Stimulated activated CD4-positive, alpha-beta T cell treated with anti-CD3 and anti-CD28 coated beads, Interleukin-1b, Interleukin-23, amount 100 ng/mL, for 48 hours (primary cell): ENCODE data around the gene TNRC6A.
"Not testable (repeated sequence)": the region's sequence is repeated elsewhere in the genome, so short reads cannot be mapped to it uniquely, and the experiment has no call there.

Experiments
- DNase-seq: peaks from one replicate; pipeline ENCODE4 v3.0.0-alpha.2; 2020

The TNRC6A gene

DNA sequence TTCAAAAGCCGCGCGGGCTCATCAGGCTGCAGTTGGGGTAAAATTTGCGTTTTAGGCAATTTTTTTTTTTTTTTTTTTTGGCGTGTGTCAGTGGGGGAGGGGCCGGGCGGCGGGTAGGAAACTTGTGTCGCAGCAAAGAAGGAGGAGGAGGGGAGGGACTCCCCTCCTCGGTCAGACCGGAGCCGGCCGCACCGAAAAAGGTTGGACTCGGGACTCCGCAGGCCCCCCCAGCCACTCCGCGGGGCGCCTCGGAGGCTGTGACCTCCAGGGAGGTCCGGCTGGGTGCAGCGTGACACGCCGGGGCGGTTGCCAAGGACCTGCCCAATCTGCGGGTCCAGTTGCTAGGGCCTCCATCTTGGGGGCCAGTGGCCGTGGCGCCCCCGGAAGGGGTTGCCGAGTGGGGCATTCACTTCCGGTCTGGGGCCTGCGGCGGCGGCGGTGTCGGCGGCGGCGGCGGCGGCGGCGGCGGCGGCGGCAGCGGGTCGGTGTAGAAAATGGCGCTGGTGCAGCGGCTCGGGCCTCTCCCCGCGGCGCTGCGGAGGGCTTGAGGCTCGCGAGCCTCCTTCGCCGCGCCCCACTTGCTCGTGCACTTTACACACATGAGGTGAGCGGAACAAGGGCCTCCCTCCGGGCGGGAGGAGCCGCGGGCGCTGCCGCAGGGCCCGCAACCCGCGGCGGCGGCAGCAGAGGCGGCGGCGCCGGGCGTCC, at the start of gene TNRC6A:
Gene TNRC6A (plus strand): TSS at position 409 of the 708 bp plus-strand sequence. CDS start 191 bp downstream, at position 600.
- DNase-seq, result peak; percentile 85

DNA sequence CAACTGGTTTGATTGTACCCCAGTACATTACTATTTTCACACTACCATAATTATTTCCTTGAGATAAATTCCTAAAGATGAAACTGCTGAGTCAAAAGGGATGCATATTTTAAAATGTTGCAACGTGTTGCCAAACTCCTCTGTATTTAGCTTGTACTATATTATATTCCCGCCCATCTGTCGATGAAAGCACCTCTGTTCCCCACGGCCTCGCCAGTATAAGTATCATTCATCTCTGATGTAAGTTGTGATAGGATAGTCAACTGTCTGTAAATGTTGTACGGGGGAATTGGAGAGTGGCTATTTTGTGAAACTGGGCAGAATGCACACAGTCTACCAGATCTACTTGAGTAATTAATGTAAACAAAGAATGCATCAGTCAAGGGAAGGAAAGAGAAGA, 47.7 kb upstream of the TNRC6A start:
- no peak for DNase-seq

DNA sequence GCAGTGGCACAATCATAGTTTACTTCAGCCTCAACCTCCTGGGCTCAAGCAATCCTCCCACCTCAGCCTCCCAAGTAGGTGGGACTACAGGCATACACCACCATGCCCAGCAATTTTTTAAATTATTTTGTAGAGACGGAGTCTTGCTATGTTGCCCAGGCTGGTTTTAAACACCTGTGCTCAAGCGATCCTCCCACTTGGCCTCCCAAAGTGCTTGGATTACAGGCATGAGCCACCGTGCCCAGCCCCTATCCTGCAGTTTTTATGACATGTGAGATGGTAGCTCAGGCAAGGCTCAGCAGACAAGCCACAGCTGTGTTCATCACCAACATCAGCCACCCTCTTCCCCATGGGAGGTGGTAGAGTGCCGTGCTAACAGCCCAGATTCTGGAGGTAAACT, 46.2 kb upstream of the TNRC6A start:
- DNase-seq, result no peak

DNA sequence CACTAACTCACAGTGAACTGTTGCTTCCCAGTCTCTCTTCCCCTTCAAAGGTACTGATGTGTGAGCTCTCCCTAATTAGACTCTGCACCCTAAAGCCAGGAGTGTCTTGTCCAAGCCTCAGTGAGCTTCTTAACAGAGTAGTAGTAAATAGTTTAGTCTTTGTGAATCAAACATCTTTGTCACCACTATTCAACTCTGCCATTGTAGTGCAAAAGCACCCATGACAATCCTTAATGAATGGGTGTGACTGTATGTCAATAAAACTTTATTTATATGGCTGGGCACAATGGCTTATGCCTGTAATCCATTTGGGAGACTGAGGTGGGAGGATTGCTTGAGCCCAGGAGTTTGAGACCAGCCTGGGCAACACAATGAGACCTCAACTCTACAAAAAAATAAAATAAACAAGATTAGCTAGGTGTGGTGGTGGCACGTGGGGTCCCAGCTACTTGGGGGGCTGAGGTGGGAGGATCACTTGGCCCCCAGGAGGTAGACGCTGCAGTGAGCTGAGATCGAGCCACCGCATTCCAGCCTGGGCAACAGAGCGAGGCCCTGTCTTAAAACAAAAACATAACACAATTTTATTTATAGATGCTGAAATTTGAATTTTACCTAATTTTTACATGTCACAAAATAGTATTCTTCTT, 45.5 kb upstream of the TNRC6A start:
- no peak for DNase-seq

DNA sequence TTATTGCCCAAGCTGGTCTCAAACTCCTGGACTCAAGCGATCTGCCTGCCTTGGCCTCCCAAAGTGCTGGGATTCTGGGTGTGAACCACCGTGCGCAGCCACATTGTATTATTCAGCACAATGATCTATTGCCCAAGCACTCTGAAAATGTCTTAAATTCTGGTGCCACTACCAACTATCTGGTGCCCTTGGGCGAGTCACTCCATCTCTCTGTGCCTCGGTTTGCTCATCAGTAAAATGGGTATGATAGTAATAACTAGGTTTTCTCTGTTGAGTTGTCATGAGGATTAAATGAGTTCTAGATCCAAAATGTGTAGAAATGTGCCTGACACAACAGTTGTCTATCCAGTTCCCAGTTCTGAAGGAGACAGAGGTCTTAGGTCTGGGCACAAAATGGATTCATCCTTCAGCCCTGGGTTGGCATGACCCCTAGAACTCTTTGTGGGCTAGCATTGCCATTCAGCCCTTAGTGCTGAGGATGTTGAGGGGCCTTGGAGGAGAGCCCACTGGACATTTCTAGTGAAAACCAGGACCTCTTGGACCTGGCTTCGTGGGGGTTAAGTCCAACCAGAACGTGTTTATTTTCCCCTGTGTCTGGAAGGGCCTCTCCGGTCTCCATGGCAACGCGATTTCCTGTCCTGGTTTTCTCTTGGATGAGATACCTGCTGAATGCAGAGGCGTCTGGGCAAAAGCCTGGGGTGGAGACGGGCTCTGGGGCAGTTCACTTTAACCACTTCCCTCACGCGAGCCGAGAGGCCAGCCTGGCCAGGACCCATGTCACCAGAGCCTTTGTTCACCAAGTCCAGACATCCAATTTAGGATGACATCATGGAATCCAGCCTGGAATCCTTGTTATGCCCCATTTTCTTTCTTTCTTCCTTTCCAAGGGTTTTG, 43.7 kb upstream of the TNRC6A start:
- no peak for DNase-seq

DNA sequence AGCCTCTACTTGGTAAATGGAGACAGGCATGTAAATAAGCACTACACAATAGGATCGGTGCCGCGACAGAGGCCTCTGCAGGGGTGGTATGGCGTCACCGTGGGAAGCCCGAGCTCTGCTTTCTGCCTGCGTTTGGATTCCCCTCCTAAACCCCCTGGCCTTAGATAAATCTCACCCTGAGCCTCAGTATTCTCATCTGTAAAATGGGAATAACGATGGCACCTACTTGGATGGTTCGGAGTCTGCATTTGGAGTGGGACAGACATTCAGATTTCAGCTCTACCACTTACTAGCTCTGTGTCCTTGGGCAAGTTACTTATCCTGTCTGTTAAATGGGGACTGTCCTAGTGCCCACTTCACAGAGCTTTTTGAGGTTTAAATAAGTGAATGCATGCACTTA, 42.8 kb upstream of the TNRC6A start:
- no peak for DNase-seq

DNA sequence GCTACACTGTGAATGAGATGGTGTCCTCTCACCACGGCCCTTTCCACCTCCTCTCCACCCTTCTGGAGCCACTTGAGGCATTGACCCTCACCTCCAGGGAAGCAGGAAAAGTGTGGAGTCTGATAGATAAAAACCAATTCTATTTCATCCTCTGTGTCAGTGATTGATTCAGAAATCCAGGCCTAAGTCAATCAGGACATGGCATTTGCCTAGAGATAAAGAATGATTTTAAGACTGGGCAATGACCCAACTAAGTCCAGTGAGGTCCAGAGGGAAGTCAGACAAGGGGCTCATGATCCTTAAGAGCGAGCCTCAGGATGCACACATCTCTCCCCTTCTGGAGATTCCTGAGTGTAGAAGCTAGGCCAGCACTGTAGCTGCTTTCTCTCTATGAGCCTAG, 41.1 kb upstream of the TNRC6A start:
- DNase-seq, result no peak

DNA sequence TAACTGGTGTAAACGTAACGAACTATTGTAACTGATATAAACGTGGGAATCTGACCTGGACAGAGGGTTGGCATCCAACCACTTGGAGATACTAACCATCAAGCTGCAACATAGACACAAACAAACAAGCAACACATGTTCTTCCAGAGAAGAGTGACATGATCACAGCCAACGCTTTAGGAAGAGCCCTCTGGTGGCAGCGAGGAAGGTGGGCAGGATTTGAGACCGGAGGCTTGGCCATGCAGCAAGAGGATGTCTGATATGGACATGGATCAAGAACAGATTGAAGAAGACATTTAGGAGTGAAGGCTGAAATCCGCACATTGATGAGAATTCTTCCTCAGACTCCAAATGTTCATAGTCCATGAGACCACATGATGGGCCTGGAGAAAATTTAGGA, 40.3 kb upstream of the TNRC6A start:
- no peak for DNase-seq

- DNase-seq, result no peak
Measured at GRCh38 chr16:24692854-24693253, 36.6 kb upstream of the TNRC6A start.

DNA sequence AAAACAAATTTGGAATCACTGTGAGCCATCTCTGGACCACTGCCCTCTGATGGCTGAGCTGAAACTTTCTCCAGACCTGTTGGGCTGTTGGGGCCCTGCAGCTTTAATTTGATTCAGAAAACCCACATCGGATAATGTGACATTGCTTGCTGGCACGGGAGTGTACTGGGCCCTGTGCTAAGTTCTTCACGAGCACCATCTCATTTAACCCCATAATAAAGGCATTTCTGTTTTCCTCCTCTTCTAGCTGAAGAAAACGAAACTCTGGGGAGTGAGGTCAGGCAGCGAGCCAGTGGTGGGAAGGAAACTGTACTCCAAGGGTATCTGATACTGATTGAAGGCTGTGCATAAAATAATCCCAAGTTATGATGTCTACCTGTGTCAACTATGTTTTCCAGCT, 34.5 kb upstream of the TNRC6A start:
- no peak for DNase-seq

DNA sequence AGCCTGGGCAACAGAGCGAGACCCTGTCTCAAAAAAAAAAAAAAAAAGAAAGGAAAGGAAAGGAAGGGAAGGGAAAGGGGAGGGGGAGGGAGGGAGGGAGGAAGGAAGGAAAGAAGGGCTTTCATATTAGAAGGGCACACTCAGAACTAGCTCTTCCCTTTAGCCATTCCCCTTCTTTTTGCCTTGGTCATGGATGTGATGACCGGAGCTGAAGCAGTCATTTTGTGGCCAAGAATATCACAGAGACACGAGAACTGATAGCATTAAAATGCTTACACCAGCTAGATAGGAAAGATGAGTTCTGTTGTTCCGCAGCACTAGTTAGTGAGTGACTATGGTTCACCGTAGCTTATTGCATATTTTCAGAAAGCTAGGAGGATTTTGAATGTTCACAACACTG, 32.8 kb upstream of the TNRC6A start:
- DNase-seq, result no peak

DNA sequence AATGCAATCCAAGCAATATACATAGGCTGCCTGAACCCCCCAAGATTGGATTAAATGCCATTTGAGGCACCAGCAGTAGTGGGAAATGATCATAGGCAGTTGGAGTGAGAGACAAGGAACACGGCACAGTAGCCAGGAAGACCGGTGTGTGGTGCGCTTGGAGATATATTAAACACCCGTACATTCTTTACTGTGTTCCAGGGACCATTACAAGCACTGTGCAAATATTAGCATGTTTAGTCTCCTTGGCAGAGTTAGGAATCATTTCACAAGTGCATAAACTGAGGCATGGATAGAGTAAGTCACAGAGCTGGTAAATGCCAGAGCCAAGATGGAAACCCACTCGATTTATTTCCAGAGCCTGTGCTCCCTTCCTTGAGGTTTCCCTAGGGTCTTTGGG, 31.1 kb upstream of the TNRC6A start:
- no peak for DNase-seq

DNA sequence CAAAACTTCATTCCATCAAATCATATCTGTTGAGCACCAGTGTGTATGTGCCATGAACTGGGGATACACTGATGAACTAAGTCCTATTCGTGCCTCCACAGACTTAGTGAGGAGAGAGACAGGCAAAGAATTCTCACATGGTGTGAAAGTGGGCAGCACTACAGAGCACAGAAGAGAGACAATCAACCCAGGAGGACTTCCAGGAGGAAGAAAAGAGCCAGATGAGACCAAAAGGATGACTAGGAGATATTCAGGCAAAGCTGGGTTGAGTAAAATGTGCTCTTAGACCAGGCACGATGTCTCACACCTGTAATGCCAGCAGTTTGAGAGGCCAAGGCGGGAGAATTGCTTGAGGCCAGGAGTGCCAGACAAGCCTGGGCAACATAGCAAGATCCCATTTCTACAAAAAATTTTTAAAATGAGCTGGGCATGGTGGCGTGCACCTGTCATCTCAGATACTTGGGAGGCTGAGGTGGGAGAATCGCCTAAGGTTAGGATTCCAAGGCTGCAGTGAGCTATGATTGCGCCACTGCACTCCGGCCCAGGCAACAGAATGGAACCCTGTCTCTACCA, 30.2 kb upstream of the TNRC6A start:
- DNase-seq, result no peak

- DNase-seq, result no peak
Measured at GRCh38 chr16:24700549-24701392, 28.7 kb upstream of the TNRC6A start.

GRCh38 chr16:24701521-24701951, 27.9 kb upstream of the TNRC6A start:
- no peak for DNase-seq

DNA sequence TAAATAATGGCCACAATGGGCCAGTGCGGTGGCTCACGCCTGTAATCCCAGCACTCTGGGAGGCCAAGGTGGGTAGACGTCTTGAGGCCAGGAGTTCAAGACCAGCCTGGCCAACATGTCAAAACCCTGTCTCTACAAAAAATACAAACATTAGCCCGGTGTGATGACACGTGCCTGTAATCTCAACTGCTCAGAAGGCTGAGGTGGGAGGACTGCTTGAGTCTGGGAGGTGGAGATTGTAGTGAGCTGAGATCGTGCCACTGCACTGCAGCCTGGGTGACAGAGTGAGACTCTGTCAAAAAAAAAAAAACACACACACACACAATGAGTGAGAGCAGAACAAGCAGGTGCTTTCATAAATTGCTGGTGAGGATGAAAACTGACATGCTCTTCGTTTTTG, 21.7 kb upstream of the TNRC6A start:
- not testable (repeated sequence) for DNase-seq

- DNase-seq, result no peak
Measured at GRCh38 chr16:24713379-24713778, 16.1 kb upstream of the TNRC6A start.

- DNase-seq, result no peak
Measured at GRCh38 chr16:24717411-24717810, 12.0 kb upstream of the TNRC6A start.

GRCh38 chr16:24718967-24719521, 10.4 kb upstream of the TNRC6A start:
- DNase-seq, result no peak

DNA sequence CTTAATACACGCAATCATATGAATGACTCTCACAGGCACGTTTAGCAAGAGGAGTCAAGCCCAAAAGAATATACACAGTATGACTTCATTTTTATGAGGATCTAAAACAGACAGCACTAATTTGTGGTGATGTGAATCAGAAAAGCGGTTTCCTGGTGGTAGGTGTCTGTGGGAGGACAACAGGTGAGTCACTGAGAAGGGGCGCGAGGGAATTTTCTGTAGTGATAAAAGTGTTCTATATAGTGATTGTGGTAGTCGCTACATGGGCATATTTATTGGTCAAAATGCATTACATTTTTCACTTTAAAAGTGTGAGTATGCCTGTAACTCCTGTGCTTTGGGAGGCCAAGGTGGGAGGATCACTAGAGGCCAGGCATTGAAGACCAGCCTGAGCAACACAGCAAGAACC, 7.6 kb upstream of the TNRC6A start:
- DNase-seq, result peak; percentile 77

- DNase-seq, result no peak
Measured at GRCh38 chr16:24723663-24724062, 5.8 kb upstream of the TNRC6A start.

- no peak for DNase-seq
Measured at GRCh38 chr16:24728011-24728410, 1.4 kb upstream of the TNRC6A start.
